ENCODE data around the gene SIDT2.
A peak's percentile ranks its signal among the peaks of the same experiment; 100 is the strongest.
"Not testable (repeated sequence)": the region's sequence is repeated elsewhere in the genome, so short reads cannot be mapped to it uniquely, and the experiment has no call there.

SIDT2 gene

DNA sequence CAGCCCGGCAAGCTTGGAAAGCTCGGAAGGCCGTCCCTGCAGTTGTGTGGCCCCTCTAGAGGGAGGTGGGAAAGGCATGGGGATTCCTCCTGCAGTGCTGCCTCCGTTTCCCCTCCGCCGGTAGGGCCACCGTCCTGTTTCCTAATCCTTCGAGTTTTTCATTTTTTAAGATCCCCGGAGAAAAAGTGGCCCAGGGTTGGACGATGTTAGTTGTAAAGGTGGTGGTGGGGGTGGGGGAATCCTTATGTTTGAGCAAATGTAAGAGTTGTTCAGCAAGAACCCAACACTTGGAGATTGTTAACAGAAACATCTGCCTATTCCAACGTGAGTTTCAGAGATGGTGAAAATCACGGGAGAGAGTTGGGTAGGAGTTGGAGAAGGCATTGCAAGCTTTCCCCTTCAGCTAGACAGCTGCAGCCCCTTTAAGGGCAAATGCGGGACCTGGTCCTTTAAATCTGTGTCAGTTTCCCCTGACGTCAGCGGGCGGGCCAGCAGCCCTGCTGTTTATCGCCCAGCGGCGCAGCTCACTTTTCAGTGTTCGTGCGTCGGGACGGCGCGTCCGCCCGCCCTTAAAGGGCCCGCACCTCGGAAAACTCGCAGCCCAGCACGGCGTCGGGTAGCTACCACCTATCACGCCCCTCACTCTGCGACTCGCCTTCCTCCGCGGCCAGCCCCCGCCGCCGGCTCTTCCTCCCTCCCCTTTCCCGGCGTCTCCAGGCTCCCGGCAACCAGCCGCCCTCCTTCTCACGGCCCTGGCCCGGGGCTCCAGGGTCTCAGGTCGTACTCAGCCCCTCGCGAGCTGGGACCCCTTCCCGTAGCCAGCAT is at the start of gene SIDT2:
Gene SIDT2, plus strand, starts transcription at position 534 of the 825 bp plus-strand sequence. CDS start 521 bp downstream, outside the sequence.
- DNase-seq (ENCODE audit: low read depth), result peak; percentile 87

DNA sequence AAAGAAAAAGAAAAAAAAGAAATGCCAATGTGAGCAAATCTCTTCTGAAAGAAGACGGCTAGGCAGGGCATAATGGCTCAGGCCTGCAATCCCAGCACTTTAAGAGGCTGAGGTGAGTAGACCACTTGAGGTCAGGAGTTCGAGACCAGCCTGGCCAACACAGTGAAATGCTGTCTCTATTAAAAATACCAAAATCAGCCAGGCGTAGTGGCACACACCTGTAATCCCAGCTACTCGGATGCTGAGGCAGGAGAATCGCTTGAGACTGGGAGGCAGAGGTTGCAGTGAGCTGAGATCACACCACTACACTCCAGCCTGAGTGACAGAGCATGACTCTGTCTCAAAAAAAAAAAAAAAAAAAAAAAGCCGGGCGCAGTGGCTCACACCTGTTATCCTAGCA is 48.1 kb upstream of the SIDT2 start:
- not testable (repeated sequence) for DNase-seq (ENCODE audit: low read depth)

- no peak for DNase-seq (ENCODE audit: low read depth)
Measured at GRCh38 chr11:117130879-117131278, 47.7 kb upstream of the SIDT2 start.

- no peak for DNase-seq (ENCODE audit: low read depth)
Measured at GRCh38 chr11:117134431-117134830, 44.1 kb upstream of the SIDT2 start.

DNA sequence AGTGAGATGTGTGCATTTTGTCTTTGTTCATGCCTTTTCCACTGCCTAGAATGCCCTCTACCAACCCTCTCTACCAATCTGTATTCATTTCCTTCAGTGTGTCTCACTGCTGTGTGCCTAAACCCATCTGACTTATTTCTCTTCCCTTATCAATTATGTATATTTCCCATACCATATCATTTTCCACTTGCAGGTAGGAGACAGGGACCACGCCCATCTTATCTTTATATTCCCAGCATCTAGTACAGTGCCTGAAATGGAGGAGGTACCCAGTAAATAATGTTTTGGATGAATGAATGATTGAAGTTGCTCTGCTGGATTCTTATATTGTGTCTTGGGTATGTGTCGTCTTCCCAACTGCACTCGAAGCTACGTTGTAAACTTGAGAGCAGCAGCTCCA is 43.6 kb upstream of the SIDT2 start:
- DNase-seq (ENCODE audit: low read depth), result not testable (repeated sequence)

- DNase-seq (ENCODE audit: low read depth), result not testable (repeated sequence)
Measured at GRCh38 chr11:117137223-117138086, 41.1 kb upstream of the SIDT2 start.

- DNase-seq (ENCODE audit: low read depth), result peak; percentile 41
Measured at GRCh38 chr11:117143390-117143789, 35.2 kb upstream of the SIDT2 start.

- DNase-seq (ENCODE audit: low read depth), result peak; percentile 86
Measured at GRCh38 chr11:117143871-117144476, 34.6 kb upstream of the SIDT2 start, which contains the start of gene PAFAH1B2. Gene PAFAH1B2 (plus strand): TSS chr11:117144287. CDS start chr11:117152448, 8,161 bp downstream.

- peak; percentile 24 for DNase-seq (ENCODE audit: low read depth)
Measured at GRCh38 chr11:117144477-117145392, 33.8 kb upstream of the SIDT2 start.

- peak; percentile 22 for DNase-seq (ENCODE audit: low read depth)
Measured at GRCh38 chr11:117145393-117145761, 33.2 kb upstream of the SIDT2 start.

DNA sequence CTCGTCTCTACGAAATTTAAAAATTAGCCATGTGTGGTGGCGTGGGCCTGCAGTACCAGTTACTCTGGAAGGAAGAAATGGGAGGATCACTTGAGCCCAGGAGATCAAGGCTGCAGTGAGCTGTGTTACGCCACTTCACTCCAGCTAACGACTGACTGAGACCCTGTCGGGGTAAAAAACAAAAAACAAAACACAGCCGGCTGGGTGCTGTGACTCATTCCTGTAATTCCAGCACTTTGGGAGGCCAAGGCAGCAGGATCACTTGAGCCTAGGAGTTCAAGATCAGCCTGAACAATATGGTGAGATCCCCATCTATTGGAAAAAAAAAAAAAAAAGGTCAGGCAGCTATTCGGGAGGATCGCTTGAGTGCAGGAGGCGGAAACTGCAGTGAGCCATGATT is 32.0 kb upstream of the SIDT2 start:
- no peak for DNase-seq (ENCODE audit: low read depth)

DNA sequence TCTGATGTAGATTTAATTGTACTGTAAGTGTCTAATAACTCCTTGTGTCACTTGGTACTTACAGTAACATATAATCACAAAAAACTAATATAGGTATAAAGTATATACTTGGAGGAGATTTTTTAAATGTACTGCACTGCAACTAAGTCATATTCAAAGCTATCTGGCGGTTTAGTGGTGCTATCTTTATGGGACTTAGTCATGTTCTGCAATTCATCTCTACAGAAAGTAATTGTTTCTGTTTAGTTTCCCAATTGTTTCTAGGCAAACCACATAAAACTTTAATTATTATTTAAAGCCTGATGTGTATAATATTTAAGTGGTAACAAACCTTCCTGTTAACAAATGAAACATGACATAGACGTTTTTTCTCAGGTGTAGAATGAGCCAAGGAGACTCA is 26.5 kb upstream of the SIDT2 start:
- DNase-seq (ENCODE audit: low read depth), result no peak

DNA sequence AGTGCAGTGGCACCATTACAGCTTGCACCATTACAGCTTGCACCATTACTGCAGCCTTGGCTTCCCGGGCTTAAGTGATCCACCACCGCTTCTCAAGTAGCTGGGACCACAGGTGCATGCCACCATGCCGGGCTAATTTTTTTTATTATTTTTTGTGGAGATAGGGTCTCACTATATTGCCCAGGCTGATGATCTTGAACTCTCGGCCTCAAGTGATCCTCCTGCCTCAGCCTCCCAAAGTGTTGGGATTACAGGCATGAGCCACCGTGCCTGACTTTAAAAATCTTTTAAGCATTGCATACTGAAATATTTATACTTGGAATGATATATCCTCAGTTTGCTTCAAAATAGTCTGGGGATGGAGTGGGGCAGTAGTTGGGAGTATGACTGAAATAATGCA is 24.1 kb upstream of the SIDT2 start:
- no peak for DNase-seq (ENCODE audit: low read depth)

DNA sequence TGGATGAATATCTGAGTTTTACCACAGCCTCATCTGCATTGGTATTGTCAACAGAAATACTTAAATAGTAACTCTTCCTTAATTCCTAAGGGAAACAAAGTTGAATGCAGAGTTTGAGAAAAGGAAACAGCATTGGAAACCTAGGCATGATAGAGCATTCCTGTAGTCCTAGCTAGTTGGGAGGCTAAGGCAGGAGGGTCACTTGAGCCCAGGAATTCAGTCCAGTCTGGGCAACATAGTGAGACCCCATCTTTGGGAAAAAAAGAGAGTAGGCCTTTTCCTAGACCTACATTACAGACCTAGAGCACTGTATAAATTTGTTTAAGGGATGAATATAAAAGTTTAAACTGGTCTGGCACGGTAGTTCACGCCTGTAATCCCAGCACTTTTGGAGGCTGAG is 21.0 kb upstream of the SIDT2 start:
- DNase-seq (ENCODE audit: low read depth), result no peak

GRCh38 chr11:117159892-117160291 is 18.7 kb upstream of the SIDT2 start:
- no peak for DNase-seq (ENCODE audit: low read depth)

DNA sequence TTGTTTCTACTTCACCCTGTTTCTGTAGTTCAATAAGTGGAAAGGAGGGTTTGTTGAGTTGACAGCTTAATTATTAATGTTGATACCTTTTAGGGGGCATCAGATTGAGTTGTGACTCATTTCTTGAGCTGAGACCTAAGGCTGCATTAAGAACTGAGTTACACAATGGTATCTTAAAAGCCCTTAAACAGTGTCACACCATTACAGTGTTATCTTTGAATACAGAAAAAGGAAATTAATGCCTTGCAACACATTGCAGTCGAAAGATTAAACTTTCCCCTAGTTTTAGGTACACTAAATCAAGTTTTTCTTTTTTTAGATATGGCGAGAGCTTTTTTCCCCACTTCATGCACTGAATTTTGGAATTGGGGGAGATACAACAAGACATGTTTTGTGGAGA is 17.7 kb upstream of the SIDT2 start:
- DNase-seq (ENCODE audit: low read depth), result no peak

DNA sequence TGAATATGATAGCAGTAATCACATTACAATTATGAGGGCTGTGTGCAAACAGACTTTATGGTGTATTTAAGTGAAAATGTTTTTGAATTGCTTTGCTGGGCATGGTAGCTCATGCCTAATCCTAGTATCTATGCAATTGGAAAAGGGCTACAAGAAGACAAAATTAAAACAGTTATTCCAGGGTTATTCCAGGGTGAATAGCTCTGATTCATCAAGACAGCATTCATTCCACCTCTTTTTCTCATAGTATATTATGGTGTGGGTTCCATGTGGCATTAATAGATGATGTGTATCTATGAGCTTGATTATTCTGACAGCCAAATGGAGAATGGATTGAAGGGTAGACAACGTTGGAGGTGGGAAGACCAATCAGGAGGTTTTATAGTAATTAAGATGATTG is 12.1 kb upstream of the SIDT2 start:
- DNase-seq (ENCODE audit: low read depth), result no peak

DNA sequence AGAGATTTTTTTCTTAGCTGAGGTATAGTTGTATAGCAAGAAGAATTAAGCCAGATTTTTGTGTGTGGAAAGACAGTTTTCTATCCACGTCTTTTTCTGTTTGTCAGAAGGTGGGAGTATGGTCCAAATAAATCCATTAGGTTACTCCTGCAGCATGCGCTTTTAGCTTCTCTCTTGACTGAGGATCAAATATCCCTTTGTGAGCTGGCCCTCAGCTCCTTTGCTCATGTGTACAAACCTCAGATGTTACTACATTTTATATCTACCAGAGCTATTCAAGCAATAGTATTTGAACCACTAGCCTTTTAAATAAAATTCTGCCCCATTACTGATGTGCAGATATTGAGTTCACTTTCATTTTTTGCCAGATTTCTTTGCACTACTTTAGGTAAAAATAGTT is 8.8 kb upstream of the SIDT2 start:
- no peak for DNase-seq (ENCODE audit: low read depth)

DNA sequence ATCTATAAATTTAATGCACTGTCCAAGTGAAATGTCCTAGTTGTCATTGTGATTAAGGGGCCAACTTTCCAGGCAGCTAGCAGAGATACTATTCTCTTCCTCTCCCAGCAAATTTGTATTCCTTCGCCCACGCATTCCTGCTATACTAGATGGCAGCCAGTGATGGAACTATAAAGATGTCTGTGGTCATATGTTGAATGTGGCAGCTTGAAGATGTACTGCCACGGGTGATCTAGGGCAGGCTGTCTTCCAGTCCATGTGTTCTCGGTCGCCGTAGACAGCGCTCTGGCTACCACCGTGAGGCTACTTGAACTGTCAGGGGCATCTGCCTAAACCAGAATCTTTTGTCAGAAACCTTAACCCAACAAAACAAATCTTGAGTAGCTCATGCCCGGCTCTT is 8.3 kb upstream of the SIDT2 start:
- no peak for DNase-seq (ENCODE audit: low read depth)

GRCh38 chr11:117171007-117171403 is 7.5 kb upstream of the SIDT2 start:
- DNase-seq (ENCODE audit: low read depth), result no peak

- DNase-seq (ENCODE audit: low read depth), result no peak
Measured at GRCh38 chr11:117171404-117172061, 7.0 kb upstream of the SIDT2 start.
